ENCODE measurements around the gene RASGRP2. TPM values are rescaled to one million over a fixed set of nuclear protein-coding genes. Genes with fewer than 3 reads are reported as not detected.

The RASGRP2 gene
- total RNA-seq, 1 experiment from 2014 or later = not detected

DNA sequence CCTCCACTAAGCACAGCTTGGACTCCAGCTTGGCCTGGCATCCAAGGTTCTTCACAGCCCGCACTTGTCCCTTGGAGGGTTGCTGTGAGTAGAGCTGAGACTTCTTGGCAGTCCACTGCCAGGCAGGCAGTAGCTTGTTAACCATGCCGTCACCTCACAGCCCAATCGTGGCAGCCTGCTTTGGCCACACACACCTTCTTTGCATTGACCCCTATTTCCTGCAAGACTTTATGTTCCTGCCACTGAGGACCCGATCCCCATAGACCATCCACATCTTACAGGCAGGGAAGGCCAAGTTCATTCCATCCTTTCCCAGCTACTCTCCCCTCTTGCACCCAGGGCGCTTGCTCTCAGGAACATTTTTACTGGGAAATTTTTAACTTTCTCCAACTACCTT, 18.3 kb upstream of the RASGRP2 start:
- no peaks in the 10 kb centered on the region for H3K27me3 ChIP-seq
- H3K36me3 ChIP-seq = peaks cover 44% of the 10 kb centered on the region
- H3K9me3 ChIP-seq = no peaks in the 10 kb centered on the region
- H3K4me3 ChIP-seq = no peak overlapping the region
- no peak for DNase-seq

DNA sequence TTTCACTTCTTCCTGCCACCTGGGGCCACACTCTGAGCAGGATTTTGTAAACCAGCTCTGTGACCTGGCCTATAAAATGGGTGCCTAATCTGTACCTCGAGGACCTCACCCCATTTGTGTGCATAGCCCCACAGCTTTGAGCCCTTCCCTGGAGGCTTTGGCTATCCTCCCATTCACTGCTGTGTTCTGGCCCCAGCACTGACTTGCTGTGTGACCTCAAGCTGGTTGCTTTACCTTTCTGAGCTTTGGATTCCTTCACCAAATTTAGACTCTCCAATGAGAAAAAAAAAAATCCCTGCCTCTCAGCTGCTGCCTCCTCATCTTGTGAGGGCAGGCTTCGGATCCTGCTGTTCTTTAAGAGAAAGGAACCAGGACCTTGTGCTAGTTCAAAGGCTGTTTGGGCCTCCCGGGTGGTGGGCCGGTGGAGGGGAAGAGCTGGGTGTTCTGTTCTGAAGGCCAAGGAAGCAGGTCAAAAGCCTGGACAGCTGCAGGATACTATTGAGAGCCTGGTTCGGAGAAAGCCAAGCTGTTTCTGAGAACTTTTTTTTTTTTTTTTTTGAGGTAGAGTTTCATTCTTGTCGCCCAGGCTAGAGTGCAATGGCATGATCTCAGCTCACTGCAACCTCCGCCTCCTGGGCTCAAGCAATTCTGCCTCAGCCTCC, 16.9 kb upstream of the RASGRP2 start:
- H3K27me3 ChIP-seq = no peaks in the 10 kb centered on the region
- no peaks in the 10 kb centered on the region for H3K9me3 ChIP-seq
- H3K36me3 ChIP-seq = peaks cover 36% of the 10 kb centered on the region
- H3K4me3 ChIP-seq = no peak overlapping the region
- no peak for DNase-seq

DNA sequence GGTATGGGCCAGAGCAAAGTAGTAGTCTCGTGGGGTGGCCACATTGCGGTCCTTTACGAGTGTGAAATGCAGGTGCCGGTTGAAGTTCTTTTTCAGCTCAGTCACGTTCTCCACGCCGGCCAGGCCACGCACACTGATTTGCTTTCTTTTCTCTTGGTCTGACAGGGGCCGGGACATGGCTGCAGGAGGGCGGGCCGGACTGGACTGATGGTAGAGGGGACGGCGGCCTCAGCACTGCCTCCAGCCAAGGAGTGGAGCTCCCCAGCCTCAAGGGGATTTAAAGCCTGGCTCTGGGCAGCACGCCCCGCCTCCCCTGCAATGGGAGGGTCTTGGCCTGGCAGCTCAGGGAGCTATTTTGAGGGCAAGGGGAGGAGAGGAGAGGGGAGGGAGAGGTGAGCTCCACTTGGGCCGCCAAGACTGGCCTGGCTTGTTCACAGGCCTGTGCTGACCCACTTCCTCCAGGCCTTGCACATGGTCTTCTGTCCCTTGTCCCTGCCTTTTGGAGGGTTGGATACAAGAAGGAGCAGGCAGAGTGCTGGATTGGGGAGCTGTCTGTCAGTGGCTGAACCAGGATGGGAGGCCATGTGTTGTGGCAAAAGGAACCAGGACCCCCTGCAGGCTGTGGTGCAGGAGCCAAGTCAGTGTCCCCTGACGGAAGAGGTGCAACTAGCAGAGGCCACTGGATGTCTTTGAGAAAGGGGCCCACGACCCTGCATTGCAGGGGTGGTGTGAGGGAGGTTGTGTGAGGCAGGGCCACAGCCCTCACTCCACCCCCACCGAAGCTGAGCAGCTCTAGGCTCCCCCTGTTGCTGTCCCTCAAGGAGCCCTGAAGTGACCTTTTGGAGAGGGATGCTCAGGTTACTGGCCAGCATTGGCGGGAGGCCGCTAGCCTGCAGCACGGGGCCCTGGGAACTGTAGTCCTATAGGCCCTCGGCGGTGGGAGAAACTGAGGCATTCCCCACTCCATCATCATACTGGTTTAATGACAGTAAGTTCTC, 16.1 kb upstream of the RASGRP2 start, which contains the start of gene PYGM:
Gene PYGM, minus strand, starts transcription at position 253 of the 998 bp plus-strand sequence. Its CDS starts 76 bp downstream, at position 177.
- DNase-seq = no peak
- peaks cover 29% of the 10 kb centered on the region for H3K36me3 ChIP-seq
- no peak within 1 kb of the TSS for H3K4me3 ChIP-seq
- no peaks in the 10 kb centered on the region for H3K9me3 ChIP-seq
- H3K27me3 ChIP-seq = no peaks in the 10 kb centered on the region

DNA sequence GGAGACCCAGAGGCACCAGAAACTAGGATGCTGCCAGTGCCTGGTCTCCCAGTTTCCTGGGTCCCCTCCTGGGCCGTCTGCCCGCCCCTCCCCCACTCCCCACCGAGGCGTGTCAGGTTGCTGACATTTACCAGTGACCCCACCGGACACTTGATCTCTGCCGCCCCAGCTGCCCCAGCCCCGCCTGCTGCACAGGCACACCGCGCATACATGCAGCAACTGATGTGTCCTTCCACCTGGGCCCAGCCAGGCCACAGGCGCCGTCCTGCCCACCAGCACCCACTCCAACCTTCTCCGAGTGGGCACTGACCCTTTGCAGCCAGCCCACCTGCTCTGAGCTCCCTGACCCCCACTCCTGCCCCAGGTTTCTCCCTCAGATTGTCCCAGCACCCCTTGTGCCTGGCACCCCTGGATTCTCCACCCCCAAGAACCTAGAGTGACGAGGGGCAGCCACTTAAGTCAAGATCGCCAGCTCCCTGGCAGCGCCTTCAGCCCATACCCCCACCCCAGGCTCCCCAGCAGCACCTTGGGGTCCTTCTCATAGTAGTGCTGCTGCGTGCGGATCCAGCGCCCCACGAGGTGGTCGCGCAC, 15.3 kb upstream of the RASGRP2 start:
- Histone ChIP-seq H3K4me3 (no peak overlapping the region), H3K27me3 (no peaks in the 10 kb centered on the region), H3K9me3 (no peaks in the 10 kb centered on the region), H3K36me3 (peaks cover 21% of the 10 kb centered on the region)
- DNase-seq = no peak

DNA sequence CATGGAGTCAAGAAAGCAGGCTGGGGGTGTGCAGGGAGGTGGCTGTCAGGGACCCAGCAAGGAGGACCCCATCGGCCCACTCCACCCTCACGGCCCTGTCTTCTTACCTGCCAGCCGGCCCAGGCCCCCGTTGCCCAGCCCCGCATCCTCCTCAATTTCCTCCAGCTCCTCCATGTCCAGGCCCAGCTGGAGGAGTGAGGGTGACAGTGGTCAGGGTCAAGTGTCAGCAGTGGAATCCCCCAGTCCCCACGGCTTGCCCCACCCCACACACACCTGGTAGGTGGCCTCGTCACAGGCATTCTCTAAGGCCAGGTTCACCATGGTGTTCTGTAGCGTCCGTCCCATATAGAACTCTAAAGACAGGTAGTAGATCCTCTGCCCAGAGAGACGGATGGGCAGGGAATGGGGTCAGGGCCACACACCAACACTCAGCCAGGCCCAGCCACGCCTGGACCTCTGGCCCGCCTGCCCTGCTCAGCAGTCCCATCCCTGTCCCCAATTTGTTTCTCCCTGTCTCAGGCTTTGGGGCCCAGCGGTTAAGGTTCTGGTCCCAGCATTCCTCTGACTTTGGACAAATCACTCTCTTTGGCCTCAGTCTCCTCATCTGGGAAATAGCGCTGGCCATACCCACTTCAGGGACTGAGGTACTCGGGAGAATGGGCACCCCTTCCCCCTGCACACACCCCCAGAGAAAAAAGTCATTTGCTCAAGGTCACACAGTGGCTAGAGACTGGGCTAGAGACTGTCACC, 14.6 kb upstream of the RASGRP2 start:
- Histone ChIP-seq H3K36me3 (peaks cover 14% of the 10 kb centered on the region), H3K27me3 (no peaks in the 10 kb centered on the region), H3K9me3 (no peaks in the 10 kb centered on the region), H3K4me3 (no peak overlapping the region)
- no peak for DNase-seq

DNA sequence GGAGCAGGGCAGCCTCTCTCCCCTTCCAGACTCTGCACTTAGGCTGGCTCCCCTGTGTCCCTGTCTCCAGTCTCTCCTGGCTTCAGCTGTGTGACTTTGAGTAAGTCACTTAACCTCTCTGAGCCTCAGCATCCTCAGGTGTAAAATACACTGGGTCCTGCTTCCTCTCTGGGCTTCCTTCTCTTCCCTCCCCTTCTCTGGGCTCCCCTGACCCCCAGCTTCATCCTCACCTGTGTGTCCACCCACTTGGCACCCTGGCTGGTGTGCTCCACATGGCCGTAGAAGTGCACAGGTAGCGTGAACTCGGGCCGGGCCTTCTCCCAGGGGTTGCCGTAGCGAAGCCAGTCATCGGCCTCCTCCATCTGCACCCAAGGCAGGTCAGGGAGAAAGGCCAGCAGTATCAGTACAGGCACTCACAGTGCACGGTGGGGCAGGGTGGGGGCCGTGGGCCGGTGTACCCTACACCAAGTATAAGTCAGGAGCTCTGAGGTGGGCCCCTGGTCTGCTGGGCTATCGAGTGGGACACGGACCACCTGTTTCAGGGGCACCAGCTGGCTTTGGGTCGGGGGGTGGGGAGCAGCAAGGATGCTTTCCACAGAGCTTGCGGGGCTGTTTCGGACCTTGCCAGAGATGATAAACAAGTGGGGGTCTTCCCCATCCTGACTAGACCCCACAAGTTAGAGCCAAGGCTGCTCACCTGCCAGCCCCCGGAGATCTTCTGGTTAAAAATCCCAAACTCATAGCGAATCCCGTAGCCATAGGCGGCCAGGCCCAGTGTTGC, 13.8 kb upstream of the RASGRP2 start:
- H3K27me3 ChIP-seq = no peaks in the 10 kb centered on the region
- H3K4me3 ChIP-seq = no peak overlapping the region
- DNase-seq = no peak
- peaks cover 6% of the 10 kb centered on the region for H3K36me3 ChIP-seq
- H3K9me3 ChIP-seq = no peaks in the 10 kb centered on the region

DNA sequence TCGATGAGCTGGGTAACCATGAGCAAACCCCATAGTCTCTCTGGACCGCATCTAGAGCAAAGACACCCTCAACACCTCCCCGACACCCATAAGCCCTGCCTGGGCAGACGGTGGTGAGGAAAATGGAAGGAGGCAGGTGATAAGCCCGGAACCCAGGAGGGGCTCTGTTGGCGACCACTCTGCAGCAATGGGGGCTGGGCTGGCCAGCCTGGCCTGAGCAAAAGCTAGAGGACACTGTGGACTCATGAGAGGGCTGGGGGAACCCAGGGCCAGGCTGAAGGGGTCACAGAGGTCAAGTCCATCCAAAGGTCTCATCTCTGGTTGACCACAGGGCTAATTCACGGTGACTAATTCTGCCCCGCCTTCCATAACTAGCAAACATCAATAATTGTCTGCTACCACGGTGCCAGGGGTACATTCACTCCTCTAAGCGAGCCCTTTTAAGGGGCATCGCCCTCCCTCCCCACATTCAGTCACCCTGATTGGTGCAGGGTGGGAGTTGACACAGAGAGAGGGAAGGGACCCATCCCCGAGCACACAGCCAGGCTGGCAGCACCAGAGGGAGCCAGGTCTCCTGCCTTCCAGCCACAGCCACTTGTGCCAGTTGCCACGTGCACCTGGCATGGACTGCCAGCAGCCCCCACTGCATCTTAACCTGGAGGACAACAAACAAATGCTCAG, 11.9 kb upstream of the RASGRP2 start:
- Histone ChIP-seq H3K4me3 (no peak overlapping the region), H3K9me3 (no peaks in the 10 kb centered on the region), H3K36me3 (no peaks in the 10 kb centered on the region), H3K27me3 (no peaks in the 10 kb centered on the region)
- no peak for DNase-seq

DNA sequence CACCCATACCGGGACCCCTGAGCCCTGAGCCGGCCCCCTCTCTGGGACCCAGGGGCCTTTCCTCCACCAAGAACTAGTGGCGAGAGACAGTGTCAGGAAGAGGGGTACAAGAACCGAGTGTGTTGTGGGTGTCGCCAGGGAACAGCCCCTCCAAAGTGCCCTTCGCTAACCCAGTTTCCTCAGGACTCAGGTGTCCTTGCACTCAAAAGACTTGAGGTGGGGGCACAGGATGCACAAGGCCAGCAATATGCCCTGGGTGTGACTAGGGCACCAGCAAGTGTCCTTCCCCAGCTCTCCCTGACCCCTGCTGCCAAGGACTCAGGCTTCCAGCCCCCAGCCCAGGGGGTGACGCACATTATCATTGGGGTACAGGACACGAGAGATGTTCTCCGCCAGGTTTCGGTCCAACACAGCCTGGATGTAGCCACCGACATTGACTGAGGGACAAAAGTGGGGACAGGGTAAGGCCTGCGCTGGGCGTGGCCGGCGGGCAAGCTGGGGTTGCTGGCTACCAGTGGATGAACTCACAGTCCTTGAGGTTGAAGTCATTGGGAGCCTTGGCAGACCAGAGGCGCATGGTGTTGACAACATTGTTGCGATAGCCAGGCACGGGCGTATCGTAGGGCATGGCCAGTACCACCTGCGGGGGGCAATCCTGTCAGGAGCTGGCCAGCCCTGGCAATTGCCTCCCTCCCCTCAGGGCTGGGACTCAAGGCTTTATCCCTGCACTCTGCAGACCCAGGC, 11.1 kb upstream of the RASGRP2 start:
- no peaks in the 10 kb centered on the region for H3K36me3 ChIP-seq
- H3K27me3 ChIP-seq = no peaks in the 10 kb centered on the region
- no peak overlapping the region for H3K4me3 ChIP-seq
- no peak for DNase-seq
- no peaks in the 10 kb centered on the region for H3K9me3 ChIP-seq

DNA sequence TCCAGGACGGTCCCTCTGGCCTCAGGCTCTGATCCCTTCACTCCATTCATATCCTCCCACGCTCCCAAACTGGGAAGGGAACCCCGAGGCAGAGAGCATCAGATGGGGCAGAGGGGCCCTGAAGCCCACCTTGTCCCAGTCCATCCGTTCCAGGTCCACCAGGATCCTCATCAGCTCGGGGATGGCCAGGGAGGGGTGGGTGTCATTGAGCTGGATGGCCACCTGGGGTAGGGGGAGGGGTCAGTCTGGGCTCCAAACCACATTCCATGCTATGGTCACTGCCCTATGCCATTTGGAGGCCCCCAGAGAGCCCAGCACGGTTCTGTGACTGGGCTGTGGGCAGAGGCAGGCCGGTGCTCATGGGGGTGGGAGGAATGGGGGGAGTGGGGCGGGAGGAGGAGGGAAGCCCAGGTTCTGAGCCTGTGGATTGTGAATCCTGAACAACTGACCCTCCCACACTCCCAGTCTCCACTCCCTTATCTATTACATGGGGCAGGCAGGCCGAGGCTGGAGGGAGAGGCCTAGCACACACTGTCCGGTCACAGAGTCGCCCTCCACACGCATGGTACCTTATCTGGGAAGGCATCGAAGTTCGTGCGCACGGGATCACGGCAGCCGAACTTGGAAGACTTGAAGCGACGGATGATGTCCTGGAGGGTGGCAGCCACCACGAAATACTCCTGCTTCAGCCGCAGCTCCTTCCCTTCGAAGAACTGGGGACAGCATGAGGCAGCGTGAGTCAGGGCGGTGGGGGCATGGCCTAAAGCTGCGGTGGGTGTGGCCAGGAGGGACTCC, 10.4 kb upstream of the RASGRP2 start:
- H3K27me3 ChIP-seq = no peaks in the 10 kb centered on the region
- no peak overlapping the region for H3K4me3 ChIP-seq
- DNase-seq = no peak
- no peaks in the 10 kb centered on the region for H3K36me3 ChIP-seq
- H3K9me3 ChIP-seq = no peaks in the 10 kb centered on the region

DNA sequence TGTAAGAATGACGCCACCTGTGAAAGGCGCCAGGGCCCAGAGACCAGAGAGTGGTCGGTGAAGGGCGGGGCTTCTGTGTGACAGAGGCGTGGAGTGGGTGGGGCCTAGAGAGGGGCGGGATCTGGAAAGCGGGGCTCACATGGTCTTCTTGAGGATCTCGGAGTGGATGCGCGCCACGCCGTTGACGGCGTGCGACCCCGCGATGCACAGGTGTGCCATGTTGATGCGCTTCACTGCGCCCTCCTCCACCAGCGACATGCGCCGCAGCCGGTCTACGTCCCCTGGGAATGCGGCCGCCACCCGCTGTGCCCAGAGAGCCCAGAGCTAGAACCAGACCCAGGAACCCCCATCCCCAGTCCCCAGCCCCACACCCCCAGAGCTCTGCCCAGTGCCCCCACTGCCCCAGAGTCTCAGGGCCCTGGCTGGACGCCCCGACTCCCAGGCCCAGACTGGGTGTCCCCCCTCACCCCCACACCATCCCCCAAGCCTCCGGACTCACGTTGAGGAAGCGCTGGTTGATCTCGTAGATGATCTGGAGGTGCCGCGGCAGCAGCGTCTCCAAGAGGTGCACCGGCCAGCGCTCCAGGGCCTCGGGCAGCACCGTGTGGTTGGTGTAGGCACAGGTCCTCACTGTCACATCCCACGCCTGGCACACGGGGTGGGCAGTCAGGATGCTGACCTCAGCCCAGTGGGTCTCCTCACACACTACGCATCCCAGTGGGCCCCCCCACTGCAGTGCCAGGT, 9.6 kb upstream of the RASGRP2 start:
- no peaks in the 10 kb centered on the region for H3K9me3 ChIP-seq
- H3K4me3 ChIP-seq = no peak overlapping the region
- H3K27me3 ChIP-seq = no peaks in the 10 kb centered on the region
- DNase-seq = no peak
- H3K36me3 ChIP-seq = no peaks in the 10 kb centered on the region

DNA sequence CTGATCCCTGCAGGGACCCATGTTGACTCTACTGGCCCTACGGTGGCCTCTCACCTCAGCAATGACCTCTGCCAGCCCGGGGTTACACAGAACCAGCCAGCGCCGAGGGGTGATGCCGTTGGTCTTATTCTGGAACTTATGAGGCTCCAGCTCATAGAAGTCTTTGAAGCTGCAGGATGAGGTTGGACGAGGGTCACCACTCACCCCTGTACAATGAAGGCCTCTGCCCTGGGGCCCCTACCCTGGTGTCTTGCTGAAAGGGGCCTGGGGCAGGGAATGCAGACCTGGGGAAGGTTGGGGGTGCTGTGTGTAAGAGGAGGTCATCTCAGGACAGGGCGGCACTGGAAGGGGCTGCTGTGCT, 9.1 kb upstream of the RASGRP2 start:
- Histone ChIP-seq H3K4me3 (no peak overlapping the region), H3K9me3 (no peaks in the 10 kb centered on the region), H3K27me3 (no peaks in the 10 kb centered on the region), H3K36me3 (no peaks in the 10 kb centered on the region)
- no peak for DNase-seq

DNA sequence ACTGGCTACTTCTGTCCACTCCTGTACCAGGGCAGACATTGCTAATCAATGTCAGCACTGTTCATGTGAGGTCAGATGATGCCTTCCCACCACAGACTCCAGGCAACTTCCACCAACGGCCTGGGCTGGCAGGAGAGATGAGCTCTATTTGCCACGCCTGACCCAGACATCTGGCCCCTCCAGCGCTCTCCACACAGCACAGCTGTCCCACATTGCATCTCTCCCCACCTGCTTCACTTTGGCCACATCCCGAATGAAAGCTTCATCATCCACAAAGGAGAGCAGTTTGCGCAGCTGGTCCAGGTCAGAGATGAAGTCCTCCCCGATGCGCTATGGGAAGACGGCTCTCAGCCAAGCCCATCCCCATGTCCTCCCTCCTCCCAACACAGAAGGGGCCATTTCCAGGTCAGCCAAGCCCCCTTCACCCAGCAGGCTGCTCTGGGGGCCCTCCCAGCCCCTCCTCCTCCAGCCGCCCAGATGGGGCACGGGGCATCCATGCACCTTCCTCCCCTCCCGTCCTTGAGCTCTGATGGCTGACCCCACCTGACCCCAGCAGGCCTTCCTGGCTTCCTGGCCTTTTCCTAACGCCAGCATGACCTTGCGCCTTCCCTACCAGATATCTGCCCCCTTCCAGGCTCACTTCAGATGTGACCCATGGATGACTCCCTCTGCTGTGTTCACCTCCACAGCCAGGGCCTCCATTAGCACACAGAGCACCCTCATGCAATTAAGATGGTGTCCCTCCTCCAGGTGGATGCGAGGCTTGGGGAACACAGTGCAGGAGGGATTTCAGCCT, 8.4 kb upstream of the RASGRP2 start:
- H3K27me3 ChIP-seq = no peaks in the 10 kb centered on the region
- H3K4me3 ChIP-seq = no peak overlapping the region
- no peak for DNase-seq
- no peaks in the 10 kb centered on the region for H3K9me3 ChIP-seq
- H3K36me3 ChIP-seq = no peaks in the 10 kb centered on the region

DNA sequence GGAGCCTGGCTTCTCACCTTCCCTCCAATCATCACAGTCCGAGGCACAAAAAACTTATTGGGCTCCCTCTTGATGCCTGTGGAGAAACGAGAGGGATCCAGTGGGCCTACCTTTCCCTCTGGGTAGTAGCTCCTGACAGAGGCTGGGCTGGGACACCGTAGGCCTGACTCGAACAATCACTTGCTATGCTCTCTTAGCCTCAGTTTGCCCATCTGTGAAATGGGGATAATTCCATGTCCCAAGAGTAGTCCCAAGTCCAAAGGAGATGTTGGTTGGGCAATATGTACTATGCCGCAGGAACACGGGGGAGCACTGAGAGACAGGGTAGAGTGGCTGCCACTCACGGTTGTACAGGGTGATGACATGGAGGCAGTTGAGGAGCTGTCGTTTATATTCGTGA, 7.6 kb upstream of the RASGRP2 start:
- H3K27me3 ChIP-seq = no peaks in the 10 kb centered on the region
- no peaks in the 10 kb centered on the region for H3K9me3 ChIP-seq
- H3K36me3 ChIP-seq = no peaks in the 10 kb centered on the region
- no peak for DNase-seq
- no peak overlapping the region for H3K4me3 ChIP-seq

Data from MG63 (cell line).